A172 (cell line): ENCODE data around the gene FARP1. TPM values are rescaled to one million over a fixed set of nuclear protein-coding genes. Genes with fewer than 3 reads are reported as not detected.

Experiments used
- DNase-seq: peaks from one replicate; pipeline ENCODE4 v3.0.0-alpha.2; 2015; ENCODE audit warnings: low spot score
- total RNA-seq: library from RNA; depleted of rRNA; stranded (reverse); fragments of >200 nt; shearing (Covaris generic); gene quantifications from 2 replicates; pipeline ENCODE4 v1.2.3, GENCODE V29; 2014

The FARP1 gene
- total RNA-seq, 1 experiment from 2014 or later = 18.2 TPM

- no peak for DNase-seq
Measured at GRCh38 chr13:98308086-98308911, 165.4 kb downstream of the FARP1 start.

- no peak for DNase-seq
Measured at GRCh38 chr13:98309569-98310335, 166.9 kb downstream of the FARP1 start.

GRCh38 chr13:98310485-98311199 lies 167.7 kb downstream of the FARP1 start:
- no peak for DNase-seq

- DNase-seq = no peak
Measured at GRCh38 chr13:98311200-98311548, 168.3 kb downstream of the FARP1 start.

DNA sequence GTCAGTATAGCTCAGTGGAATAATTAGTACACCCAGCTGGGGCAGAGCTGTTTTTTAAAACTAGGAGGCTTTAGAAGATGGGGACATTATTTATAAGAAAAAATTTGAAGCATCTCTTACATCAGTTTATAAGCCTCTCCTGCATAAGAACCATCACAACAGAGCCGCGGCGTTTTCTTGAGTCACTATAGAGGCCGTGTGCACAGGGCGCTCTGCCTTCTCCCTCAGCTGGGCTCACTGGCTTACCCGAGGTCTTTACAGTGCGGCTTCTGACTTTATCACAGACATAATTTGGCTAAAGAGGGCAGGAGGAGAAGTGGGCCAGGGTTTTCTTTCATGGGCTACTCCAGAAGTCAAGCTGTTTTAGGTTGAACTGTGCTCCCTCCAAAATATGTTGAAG lies 169.7 kb downstream of the FARP1 start:
- no peak for DNase-seq

GRCh38 chr13:98313023-98313921 lies 170.4 kb downstream of the FARP1 start:
- DNase-seq = no peak

- DNase-seq = no peak
Measured at GRCh38 chr13:98313922-98314292, 171.0 kb downstream of the FARP1 start.

GRCh38 chr13:98315466-98315865 lies 172.6 kb downstream of the FARP1 start:
- DNase-seq = no peak

DNA sequence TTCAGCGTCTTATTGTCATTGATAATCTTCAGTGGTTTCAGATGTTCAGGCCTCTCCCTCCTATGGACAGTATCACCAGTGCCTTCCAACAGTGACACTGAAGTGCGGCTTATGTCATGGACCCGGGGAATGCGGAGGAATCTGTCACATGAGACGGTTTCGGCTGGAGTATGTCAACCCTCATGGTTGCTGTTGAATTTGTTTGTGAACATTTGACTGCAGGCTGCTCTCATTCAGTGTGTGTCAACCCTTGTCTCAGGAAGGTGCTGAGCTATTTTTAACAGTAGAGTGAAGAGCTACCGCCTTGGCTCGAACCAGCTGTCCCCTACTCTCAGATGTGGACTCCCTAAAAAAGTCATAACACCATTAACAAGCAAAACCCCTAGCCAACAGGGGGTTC lies 173.0 kb downstream of the FARP1 start:
- DNase-seq = no peak

GRCh38 chr13:98317573-98318171 lies 174.8 kb downstream of the FARP1 start:
- DNase-seq = no peak

- DNase-seq = no peak
Measured at GRCh38 chr13:98318263-98318878, 175.5 kb downstream of the FARP1 start.

- DNase-seq = no peak
Measured at GRCh38 chr13:98320561-98321105, 177.7 kb downstream of the FARP1 start.

- no peak for DNase-seq
Measured at GRCh38 chr13:98321395-98321794, 178.5 kb downstream of the FARP1 start.

DNA sequence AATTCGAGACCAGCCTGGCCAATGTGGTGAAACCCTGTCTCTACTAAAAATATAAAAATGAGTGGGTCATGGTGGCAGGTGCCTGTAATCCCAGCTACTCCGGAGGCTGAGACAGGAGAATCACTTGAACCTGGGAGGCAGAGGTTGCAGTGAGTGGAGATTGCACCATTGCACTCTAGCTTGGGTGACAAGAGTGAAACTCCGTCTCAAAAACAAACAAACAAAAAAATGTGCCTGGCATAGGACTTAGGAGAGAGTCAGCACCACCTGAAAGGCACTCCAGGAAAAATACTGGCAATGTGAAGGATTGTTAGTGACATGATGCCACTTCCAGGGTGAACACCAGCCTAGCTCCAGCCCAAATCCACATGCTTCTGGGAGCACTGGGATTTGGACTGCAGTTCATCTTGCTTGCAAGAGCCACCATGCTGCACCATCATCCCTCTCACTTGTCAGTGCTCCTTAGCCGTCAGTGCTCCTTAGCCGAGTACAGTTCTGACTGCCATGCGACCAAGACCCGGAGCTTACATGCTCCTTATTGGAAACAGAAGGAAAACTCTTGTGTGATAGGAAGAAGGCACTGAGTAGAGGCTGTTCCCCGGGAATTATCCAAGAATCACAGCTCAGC lies 179.3 kb downstream of the FARP1 start:
- no peak for DNase-seq

DNA sequence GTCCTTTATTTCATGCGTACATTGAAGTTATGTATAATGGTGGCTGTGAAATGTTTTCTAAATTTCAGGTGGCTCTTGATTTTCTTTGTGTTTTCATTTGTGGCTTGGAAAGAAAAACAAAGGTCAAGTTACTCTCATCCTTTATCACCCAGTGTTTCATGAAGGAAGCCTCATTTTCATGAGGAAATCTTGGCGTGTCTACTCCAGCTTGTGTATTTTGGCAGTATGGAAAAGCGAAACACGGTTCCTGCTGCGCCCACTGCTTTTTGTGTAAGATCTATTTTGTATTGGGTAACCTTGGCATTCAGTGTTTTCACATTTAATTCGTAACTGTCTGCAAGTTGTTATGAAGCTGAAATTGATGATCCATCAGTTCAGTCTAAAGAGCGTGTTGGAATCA lies 181.2 kb downstream of the FARP1 start:
- no peak for DNase-seq

DNA sequence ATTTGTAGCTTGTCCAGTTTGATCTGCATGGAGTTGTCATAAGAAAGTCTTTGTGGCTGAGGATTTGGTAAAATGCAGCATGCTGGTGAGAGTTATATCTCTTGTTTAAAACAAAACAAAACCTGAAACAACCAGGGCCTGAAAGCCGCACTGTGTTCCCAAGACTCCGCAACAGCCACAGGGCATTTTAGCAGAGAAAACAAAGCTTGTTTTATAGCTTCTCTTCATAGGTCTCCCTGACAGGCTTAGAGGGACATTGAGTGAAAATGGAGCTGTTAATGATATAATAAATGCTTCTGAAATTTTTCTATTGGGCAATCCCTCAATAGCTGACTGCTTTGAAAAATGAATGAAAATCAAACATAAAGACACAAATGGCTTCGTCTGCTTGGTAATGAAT lies 182.8 kb downstream of the FARP1 start:
- no peak for DNase-seq

- no peak for DNase-seq
Measured at GRCh38 chr13:98326291-98326690, 183.4 kb downstream of the FARP1 start.

- DNase-seq = no peak
Measured at GRCh38 chr13:98327371-98328270, 184.7 kb downstream of the FARP1 start.

- DNase-seq = no peak
Measured at GRCh38 chr13:98328511-98328910, 185.6 kb downstream of the FARP1 start.
